Activated CD8-positive, alpha-beta memory T cell treated with anti-CD3 and anti-CD28 coated beads, Interleukin-2, amount 50 U/mL, for 48 hours (primary cell): ENCODE measurements around the gene HAGHL.

Source experiments
- DNase-seq: peaks from one replicate; pipeline ENCODE4 v3.0.0-alpha.2; 2020

Gene HAGHL

GRCh38 chr16:708959-709358, 17.9 kb upstream of the HAGHL start:
- no peak for DNase-seq

- no peak for DNase-seq
These were observed 17.1 kb upstream of the HAGHL start for GRCh38 chr16:709566-710499.

GRCh38 chr16:710500-711075, 16.3 kb upstream of the HAGHL start:
- no peak for DNase-seq

GRCh38 chr16:711084-711483, 15.8 kb upstream of the HAGHL start:
- no peak for DNase-seq

- DNase-seq: peak; percentile 95
These were observed 15.2 kb upstream of the HAGHL start for GRCh38 chr16:711548-712320.

- DNase-seq: peak; percentile 83
These were observed 14.1 kb upstream of the HAGHL start for GRCh38 chr16:712740-713250.

- no peak for DNase-seq
These were observed 12.8 kb upstream of the HAGHL start for GRCh38 chr16:714079-714478.

- peak; percentile 97 for DNase-seq
These were observed 12.1 kb upstream of the HAGHL start, which contains the start of gene METRN for GRCh38 chr16:714558-715476. TSS of gene METRN (plus strand) at chr16:715118. CDS start at chr16:715290, 172 bp downstream.

- DNase-seq: no peak
These were observed 11.3 kb upstream of the HAGHL start for GRCh38 chr16:715477-716199.

GRCh38 chr16:716200-716568, 10.7 kb upstream of the HAGHL start:
- no peak for DNase-seq

- no peak for DNase-seq
These were observed 10.1 kb upstream of the HAGHL start for GRCh38 chr16:716768-717325.

GRCh38 chr16:717450-718245, 9.3 kb upstream of the HAGHL start:
- DNase-seq: no peak

GRCh38 chr16:718389-718788, 8.5 kb upstream of the HAGHL start:
- no peak for DNase-seq

- DNase-seq: no peak
These were observed 8.0 kb upstream of the HAGHL start for GRCh38 chr16:718922-719321.

- DNase-seq: no peak
These were observed 7.0 kb upstream of the HAGHL start for GRCh38 chr16:719815-720446.

GRCh38 chr16:720447-720989, 6.4 kb upstream of the HAGHL start:
- DNase-seq: peak; percentile 77

- DNase-seq: peak; percentile 90
These were observed 5.7 kb upstream of the HAGHL start, which contains the start of gene ANTKMT for GRCh38 chr16:720990-721764. TSS of gene ANTKMT (plus strand) at chr16:721146. CDS start at chr16:721275, 129 bp downstream.

- no peak for DNase-seq
These were observed 5.0 kb upstream of the HAGHL start for GRCh38 chr16:721765-722540.
